ENCODE measurements around the gene IQGAP1. TPM values are rescaled to one million over a fixed set of nuclear protein-coding genes. Genes with fewer than 3 reads are reported as not detected.

The IQGAP1 gene
- total and polyA plus RNA-seq, 4 donors, result 83.0 to 396 (median 189) TPM

GRCh38 chr15:90388462-90389380 is 679 bp downstream of the IQGAP1 start:
- TF ChIP-seq CTCF (IDR thresholded peaks at IDR 0.05; ENCODE audit: control extremely low read depth, extremely low read depth), result no peak
- H3K4me3 ChIP-seq, result peak overlapping the region; percentile 84
- peak; percentile 66 to 74 (median 71) for DNase-seq
- peaks cover 0 to 9% (median 6%) of the 10 kb centered on the region in 4 donors for H3K36me3 ChIP-seq (ENCODE audit: control insufficient read depth in 4 of 4, insufficient read depth in 4 of 4, low read length in 4 of 4)
- peaks cover 3 to 17% (median 14%) of the 10 kb centered on the region in 5 donors for H3K4me1 ChIP-seq (ENCODE audit: control insufficient read depth in 5 of 5, insufficient read depth in 5 of 5, low read length in 5 of 5)
- WGBS, 2 donors, result 2 to 4% methylated on average over 23 to 52 of the region's 52 CpGs
- no peaks in the 10 kb centered on the region for H3K27me3 ChIP-seq (ENCODE audit: control insufficient read depth in 3 of 3, insufficient read depth in 3 of 3, low read length in 2 of 3)
- no peaks in the 10 kb centered on the region for H3K9me3 ChIP-seq (ENCODE audit: control insufficient read depth in 4 of 4, insufficient read depth in 3 of 4, low read length in 3 of 4)
- peak; percentile 60 for ATAC-seq (ENCODE audit: insufficient read depth, low FRiP score)
- H3K27ac ChIP-seq (ENCODE audit: low read depth in 1 of 2, low read length in 1 of 2), result peak overlapping the region; percentile 98 to 100
- H3K9ac ChIP-seq (ENCODE audit: insufficient read depth in 1 of 2, low read length in 2 of 2), result peak overlapping the region; percentile 77 to 82

- Histone ChIP-seq H3K27me3 (ENCODE audit: control insufficient read depth in 3 of 3, insufficient read depth in 3 of 3, low read length in 2 of 3) (no peaks in the 10 kb centered on the region), H3K4me3 (peak overlapping the region; percentile 84), H3K9me3 (ENCODE audit: control insufficient read depth in 4 of 4, insufficient read depth in 3 of 4, low read length in 3 of 4) (no peaks in the 10 kb centered on the region), H3K4me1 (ENCODE audit: control insufficient read depth in 5 of 5, insufficient read depth in 5 of 5, low read length in 5 of 5) (peaks cover 6 to 21% (median 14%) of the 10 kb centered on the region in 5 donors), H3K36me3 (ENCODE audit: control insufficient read depth in 4 of 4, insufficient read depth in 4 of 4, low read length in 4 of 4) (peaks cover 0 to 9% (median 6%) of the 10 kb centered on the region in 4 donors), H3K27ac (ENCODE audit: low read depth in 1 of 2, low read length in 1 of 2) (peak overlapping the region in 1 of 2 donors; percentile 86), H3K9ac (ENCODE audit: insufficient read depth in 1 of 2, low read length in 2 of 2) (peak overlapping the region in 1 of 2 donors; percentile 82)
- ATAC-seq (ENCODE audit: insufficient read depth, low FRiP score) (no peak), DNase-seq (no peak)
- 48 to 79% methylated on average over 6 of the region's 6 CpGs for WGBS, 2 donors
- no peak for TF ChIP-seq CTCF (IDR thresholded peaks at IDR 0.05; ENCODE audit: control extremely low read depth, extremely low read depth)
Measured at GRCh38 chr15:90389513-90389912, 1.5 kb downstream of the IQGAP1 start.

GRCh38 chr15:90393040-90393439 is 5.0 kb downstream of the IQGAP1 start:
- TF ChIP-seq CTCF (IDR thresholded peaks at IDR 0.05; ENCODE audit: control extremely low read depth, extremely low read depth), result no peak
- H3K27me3 ChIP-seq (ENCODE audit: control insufficient read depth in 3 of 3, insufficient read depth in 3 of 3, low read length in 2 of 3), result no peaks in the 10 kb centered on the region
- DNase-seq (no peak), ATAC-seq (ENCODE audit: insufficient read depth, low FRiP score) (no peak)
- 72 to 74% methylated on average over 1 of the region's 1 CpG for WGBS, 2 donors
- no peak overlapping the region for H3K9ac ChIP-seq (ENCODE audit: insufficient read depth in 1 of 2, low read length in 2 of 2)
- H3K27ac ChIP-seq (ENCODE audit: low read depth in 1 of 2, low read length in 1 of 2), result no peak overlapping the region
- H3K9me3 ChIP-seq (ENCODE audit: control insufficient read depth in 4 of 4, insufficient read depth in 3 of 4, low read length in 3 of 4), result no peaks in the 10 kb centered on the region
- no peak overlapping the region for H3K4me3 ChIP-seq
- peaks cover 0 to 11% (median 7%) of the 10 kb centered on the region in 4 donors for H3K36me3 ChIP-seq (ENCODE audit: control insufficient read depth in 4 of 4, insufficient read depth in 4 of 4, low read length in 4 of 4)
- peaks cover 9 to 41% (median 14%) of the 10 kb centered on the region in 5 donors for H3K4me1 ChIP-seq (ENCODE audit: control insufficient read depth in 5 of 5, insufficient read depth in 5 of 5, low read length in 5 of 5)

All from lung (tissue), 12 donors.